ENCODE measurements around the gene JARID2. TPM values are rescaled to one million over a fixed set of nuclear protein-coding genes. Genes with fewer than 3 reads are reported as not detected.

The JARID2 gene
- total and polyA plus RNA-seq, 4 donors: 1.4 to 12.3 (median 3.4) TPM

GRCh38 chr6:15451738-15452137 lies 205.9 kb downstream of the JARID2 start:
- TF ChIP-seq NR2F2 (IDR thresholded peaks at IDR 0.05) (no peak), FOXA2 (IDR thresholded peaks at IDR 0.05) (no peak), EGR1 (IDR thresholded peaks at IDR 0.05; ENCODE audit: low read depth in 2 of 2) (no peak), JUND (IDR thresholded peaks at IDR 0.05) (no peak), YY1 (IDR thresholded peaks at IDR 0.05) (no peak), RAD21 (IDR thresholded peaks at IDR 0.05) (no peak), MAX (IDR thresholded peaks at IDR 0.05) (no peak), TAF1 (conservative IDR thresholded peaks at IDR 0.05) (no peak), RXRA (IDR thresholded peaks at IDR 0.05) (no peak)
- TF ChIP-seq, protein P1, sequence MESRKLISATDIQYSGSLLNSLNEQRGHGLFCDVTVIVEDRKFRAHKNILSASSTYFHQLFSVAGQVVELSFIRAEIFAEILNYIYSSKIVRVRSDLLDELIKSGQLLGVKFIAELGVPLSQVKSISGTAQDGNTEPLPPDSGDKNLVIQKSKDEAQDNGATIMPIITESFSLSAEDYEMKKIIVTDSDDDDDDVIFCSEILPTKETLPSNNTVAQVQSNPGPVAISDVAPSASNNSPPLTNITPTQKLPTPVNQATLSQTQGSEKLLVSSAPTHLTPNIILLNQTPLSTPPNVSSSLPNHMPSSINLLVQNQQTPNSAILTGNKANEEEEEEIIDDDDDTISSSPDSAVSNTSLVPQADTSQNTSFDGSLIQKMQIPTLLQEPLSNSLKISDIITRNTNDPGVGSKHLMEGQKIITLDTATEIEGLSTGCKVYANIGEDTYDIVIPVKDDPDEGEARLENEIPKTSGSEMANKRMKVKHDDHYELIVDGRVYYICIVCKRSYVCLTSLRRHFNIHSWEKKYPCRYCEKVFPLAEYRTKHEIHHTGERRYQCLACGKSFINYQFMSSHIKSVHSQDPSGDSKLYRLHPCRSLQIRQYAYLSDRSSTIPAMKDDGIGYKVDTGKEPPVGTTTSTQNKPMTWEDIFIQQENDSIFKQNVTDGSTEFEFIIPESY (IDR thresholded peaks at IDR 0.05): no peak
- TF ChIP-seq, protein P2, sequence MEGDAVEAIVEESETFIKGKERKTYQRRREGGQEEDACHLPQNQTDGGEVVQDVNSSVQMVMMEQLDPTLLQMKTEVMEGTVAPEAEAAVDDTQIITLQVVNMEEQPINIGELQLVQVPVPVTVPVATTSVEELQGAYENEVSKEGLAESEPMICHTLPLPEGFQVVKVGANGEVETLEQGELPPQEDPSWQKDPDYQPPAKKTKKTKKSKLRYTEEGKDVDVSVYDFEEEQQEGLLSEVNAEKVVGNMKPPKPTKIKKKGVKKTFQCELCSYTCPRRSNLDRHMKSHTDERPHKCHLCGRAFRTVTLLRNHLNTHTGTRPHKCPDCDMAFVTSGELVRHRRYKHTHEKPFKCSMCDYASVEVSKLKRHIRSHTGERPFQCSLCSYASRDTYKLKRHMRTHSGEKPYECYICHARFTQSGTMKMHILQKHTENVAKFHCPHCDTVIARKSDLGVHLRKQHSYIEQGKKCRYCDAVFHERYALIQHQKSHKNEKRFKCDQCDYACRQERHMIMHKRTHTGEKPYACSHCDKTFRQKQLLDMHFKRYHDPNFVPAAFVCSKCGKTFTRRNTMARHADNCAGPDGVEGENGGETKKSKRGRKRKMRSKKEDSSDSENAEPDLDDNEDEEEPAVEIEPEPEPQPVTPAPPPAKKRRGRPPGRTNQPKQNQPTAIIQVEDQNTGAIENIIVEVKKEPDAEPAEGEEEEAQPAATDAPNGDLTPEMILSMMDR (IDR thresholded peaks at IDR 0.05; ENCODE audit: low read depth, low read length, missing input control): no peak
- H3K4me3 ChIP-seq (ENCODE audit: low read depth in 1 of 3, low read length in 3 of 3): no peak overlapping the region
- H3K9me3 ChIP-seq (ENCODE audit: control insufficient read depth in 4 of 4, low read length in 3 of 4): no peaks in the 10 kb centered on the region
- no peaks in the 10 kb centered on the region for H3K4me1 ChIP-seq (ENCODE audit: control insufficient read depth in 4 of 4, insufficient read depth in 4 of 4, low read length in 3 of 4)
- no peak overlapping the region for H3K9ac ChIP-seq (ENCODE audit: low read depth in 1 of 2, low read length in 2 of 2)
- no peaks in the 10 kb centered on the region for H3K27me3 ChIP-seq (ENCODE audit: control insufficient read depth in 4 of 4, insufficient read depth in 4 of 4, low read length in 3 of 4)
- no peaks in the 10 kb centered on the region for H3K36me3 ChIP-seq (ENCODE audit: control insufficient read depth in 4 of 4, insufficient read depth in 3 of 4, low read depth in 1 of 4, low read length in 3 of 4)
- DNase-seq (ENCODE audit: low spot score): no peak
- WGBS: 90% methylated on average over 4 of the region's 4 CpGs
- no peak overlapping the region for H3K27ac ChIP-seq (ENCODE audit: low read depth in 1 of 2, low read length in 2 of 2)

DNA sequence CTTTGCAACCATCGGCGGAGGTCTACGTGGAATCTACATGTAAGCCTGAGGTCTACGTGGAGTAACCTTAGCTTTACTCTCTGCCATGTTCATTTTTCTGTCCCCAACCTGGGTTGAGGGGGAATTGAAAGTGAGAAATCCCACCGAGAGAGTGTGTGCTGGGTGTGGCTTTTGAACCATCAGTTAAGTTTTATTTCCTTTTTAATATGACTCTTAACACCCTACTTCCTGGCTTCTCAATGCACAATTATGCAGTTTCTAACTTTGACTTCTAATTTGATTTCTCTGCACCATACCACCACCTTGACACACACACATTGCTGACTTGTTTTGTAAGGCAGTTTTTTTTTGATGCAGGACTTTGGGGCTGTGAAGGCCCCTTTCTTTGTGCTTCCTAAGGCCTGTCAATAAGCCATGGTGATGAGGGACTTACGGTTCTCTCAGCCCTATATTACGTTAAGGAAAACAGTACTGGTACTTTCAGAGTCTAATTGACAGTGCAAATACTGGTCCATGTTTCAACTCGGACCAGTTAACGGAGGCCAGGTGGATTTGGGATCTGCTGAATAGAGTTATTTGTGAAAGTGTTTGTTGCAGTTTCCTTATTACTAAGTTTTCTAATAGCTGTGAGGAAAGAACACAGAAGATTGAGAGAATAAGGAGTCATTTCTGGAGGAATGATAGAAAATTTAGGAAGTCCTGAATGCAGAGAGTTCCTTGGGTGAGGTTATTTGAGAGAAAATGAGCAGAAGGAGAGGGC lies 206.5 kb downstream of the JARID2 start:
- DNase-seq (ENCODE audit: low spot score): no peak
- Histone ChIP-seq H3K27me3 (ENCODE audit: control insufficient read depth in 4 of 4, insufficient read depth in 4 of 4, low read length in 3 of 4) (no peaks in the 10 kb centered on the region), H3K4me3 (ENCODE audit: low read depth in 1 of 3, low read length in 3 of 3) (no peak overlapping the region), H3K4me1 (ENCODE audit: control insufficient read depth in 4 of 4, insufficient read depth in 4 of 4, low read length in 3 of 4) (no peaks in the 10 kb centered on the region), H3K27ac (ENCODE audit: low read depth in 1 of 2, low read length in 2 of 2) (no peak overlapping the region), H3K9me3 (ENCODE audit: control insufficient read depth in 4 of 4, low read length in 3 of 4) (no peaks in the 10 kb centered on the region), H3K9ac (ENCODE audit: low read depth in 1 of 2, low read length in 2 of 2) (no peak overlapping the region), H3K36me3 (ENCODE audit: control insufficient read depth in 4 of 4, insufficient read depth in 3 of 4, low read depth in 1 of 4, low read length in 3 of 4) (no peaks in the 10 kb centered on the region)
- 89% methylated on average over 9 of the region's 9 CpGs for WGBS
- TF ChIP-seq HNF4G (IDR thresholded peaks at IDR 0.05) (no peak), ATF3 (IDR thresholded peaks at IDR 0.05) (no peak), EGR1 (IDR thresholded peaks at IDR 0.05; ENCODE audit: low read depth in 2 of 2) (no peak), HNF4A (conservative IDR thresholded peaks at IDR 0.05) (no peak), FOXA2 (IDR thresholded peaks at IDR 0.05) (no peak)

GRCh38 chr6:15453186-15453585 lies 207.3 kb downstream of the JARID2 start:
- WGBS: 80% methylated on average over 4 of the region's 4 CpGs
- no peak overlapping the region for H3K4me3 ChIP-seq (ENCODE audit: low read depth in 1 of 3, low read length in 3 of 3)
- H3K27me3 ChIP-seq (ENCODE audit: control insufficient read depth in 4 of 4, insufficient read depth in 4 of 4, low read length in 3 of 4): no peaks in the 10 kb centered on the region
- DNase-seq (ENCODE audit: low spot score): no peak
- H3K9ac ChIP-seq (ENCODE audit: low read depth in 1 of 2, low read length in 2 of 2): no peak overlapping the region
- H3K9me3 ChIP-seq (ENCODE audit: control insufficient read depth in 4 of 4, low read length in 3 of 4): no peaks in the 10 kb centered on the region
- no peak overlapping the region for H3K27ac ChIP-seq (ENCODE audit: low read depth in 1 of 2, low read length in 2 of 2)
- no peaks in the 10 kb centered on the region for H3K4me1 ChIP-seq (ENCODE audit: control insufficient read depth in 4 of 4, insufficient read depth in 4 of 4, low read length in 3 of 4)
- no peak for TF ChIP-seq HNF4A (conservative IDR thresholded peaks at IDR 0.05)
- TF ChIP-seq NR2F2 (IDR thresholded peaks at IDR 0.05): peak; percentile 68
- no peaks in the 10 kb centered on the region for H3K36me3 ChIP-seq (ENCODE audit: control insufficient read depth in 4 of 4, insufficient read depth in 3 of 4, low read depth in 1 of 4, low read length in 3 of 4)

Measured in liver (tissue), 9 donors.